Islet of Langerhans (tissue), 1 donor: ENCODE measurements around the gene CCDC38.
A peak's percentile ranks its signal among the peaks of the same experiment; 100 is the strongest.

ENCODE experiments used
- FAIRE-seq: peaks from one replicate; lab custom pipeline; 2011; peaks lifted over from hg19 to GRCh38; lab: Jason Lieb, UNC

The CCDC38 gene

DNA sequence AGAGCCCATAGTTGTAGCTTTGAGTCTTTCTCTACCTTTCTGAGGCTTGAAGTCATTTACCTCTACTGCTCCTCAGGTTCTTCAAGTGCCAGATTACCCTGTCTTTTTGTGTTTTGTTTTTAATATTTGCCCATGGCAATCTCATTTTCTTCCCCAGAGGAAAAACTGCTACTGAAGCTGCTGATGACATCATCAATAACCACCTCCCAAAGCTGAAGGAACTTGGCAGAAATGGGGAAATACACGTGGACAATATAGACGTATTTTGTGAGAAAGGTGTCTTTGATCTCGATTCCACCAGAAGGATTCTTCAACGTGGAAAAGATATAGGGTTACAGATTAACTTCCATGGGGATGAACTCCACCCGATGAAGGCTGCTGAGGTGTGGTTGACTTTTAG lies 17.8 kb upstream of the CCDC38 start:
- FAIRE-seq = no peak

DNA sequence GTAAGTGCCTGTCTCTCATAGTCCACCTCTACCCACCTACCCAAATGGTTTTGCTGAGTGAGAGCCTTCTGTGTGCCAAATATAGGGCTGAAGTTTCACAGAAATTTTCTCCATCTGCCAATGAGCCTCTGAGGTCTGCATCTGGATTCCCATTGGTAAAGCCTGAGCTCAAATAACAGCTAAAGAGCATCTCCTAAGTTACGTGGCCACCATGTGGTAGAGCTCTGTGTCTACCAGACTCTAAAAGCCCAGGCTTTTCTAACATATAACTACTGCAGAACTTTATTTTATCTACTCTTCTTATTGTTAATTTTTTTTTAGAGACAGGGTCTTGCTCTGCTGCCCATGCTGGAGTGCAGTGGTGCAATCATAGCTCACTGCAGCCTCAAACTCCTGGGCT lies 16.7 kb upstream of the CCDC38 start:
- FAIRE-seq = no peak

DNA sequence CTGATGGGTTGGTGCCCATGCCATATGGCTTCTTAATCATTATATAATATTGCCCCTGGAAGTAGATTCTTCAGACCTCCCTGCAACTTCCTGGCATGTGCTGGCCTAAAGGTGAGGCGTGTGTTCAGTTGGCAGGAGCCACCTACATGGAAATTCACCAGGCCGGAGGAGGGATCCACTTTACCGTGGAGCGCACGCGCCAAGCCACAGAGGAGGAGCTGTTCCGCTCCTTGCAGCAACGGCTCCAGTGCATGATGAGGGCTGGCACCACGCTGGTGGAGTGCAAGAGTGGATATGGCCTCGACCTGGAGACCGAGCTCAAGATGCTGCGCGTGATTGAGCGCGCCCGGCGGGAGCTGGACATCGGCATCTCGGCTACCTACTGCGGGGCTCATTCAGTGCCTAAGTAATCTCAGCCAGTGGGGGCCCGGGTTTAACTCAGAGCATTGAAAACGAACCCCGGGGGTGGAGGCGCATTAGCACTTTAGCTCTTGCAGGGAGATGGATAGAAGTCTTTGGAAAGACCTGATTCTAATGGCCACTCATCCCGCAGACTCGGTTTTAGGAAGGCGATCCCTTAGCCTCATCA lies 14.2 kb upstream of the CCDC38 start:
- no peak for FAIRE-seq

DNA sequence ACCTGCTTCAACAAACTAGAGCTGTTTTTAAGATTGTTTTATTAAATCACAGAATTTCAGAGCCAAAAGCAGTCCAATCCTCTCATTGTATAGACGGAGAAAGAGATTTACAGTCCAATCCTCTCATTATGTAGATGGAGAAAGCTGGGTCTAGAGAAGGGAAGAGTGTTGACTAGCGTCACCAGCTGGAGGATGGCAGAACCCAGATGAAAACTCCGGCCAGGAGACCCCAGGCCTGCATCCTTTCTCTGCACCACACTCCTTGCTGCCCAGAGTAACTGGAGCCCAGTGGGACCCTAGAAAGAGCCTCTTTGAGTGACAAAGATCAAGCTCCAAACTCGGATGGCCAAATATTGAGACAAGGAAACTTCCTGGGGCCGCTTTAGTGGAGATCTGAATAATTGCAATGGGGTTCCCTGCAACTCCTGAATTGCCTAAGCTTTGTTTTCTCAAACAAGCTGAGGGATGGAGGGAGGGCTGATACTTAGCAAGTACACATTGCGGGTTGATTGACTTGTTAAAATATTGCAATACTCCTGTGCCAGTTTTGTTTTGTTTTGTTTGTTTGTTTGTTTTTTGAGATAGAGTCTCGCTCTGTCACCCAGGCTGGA lies 13.2 kb upstream of the CCDC38 start:
- FAIRE-seq = no peak

DNA sequence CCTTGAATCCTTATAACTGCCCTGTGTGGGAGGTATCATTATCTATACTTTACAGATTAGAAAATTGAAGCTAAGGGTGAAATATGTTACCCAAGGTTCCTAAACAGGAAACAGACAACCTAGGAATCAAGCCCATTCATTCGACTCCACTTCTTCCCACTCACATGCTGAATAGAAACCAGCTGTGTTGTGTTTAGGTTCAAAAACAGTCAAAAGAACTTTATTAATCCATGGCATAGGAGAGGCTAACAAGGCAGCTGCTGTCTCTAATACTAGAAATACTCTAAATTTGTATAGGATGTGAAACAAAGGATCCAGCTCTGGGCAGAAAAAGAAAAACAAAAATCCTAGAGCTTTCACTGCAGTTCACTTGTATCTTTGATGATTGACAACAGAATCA lies 10.6 kb upstream of the CCDC38 start:
- FAIRE-seq = no peak

DNA sequence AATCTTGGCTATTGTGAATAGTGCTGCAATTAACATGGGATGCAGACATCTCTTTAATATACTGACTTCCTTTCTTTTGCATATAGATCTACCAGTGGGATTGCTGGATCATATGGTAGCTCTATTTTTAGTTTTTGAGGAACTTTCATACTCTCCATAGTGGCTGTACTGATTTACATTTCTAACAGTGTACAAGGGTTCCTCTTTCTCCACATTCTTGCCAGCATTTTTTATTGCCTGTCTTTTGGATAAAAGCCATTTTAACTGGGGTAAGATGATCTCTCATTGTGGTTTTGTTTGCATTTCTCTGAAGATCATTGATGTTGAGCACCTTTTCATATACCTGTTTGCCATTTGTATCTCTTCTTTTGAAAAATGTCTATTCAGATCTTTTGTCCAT lies 9.1 kb upstream of the CCDC38 start:
- no peak for FAIRE-seq

DNA sequence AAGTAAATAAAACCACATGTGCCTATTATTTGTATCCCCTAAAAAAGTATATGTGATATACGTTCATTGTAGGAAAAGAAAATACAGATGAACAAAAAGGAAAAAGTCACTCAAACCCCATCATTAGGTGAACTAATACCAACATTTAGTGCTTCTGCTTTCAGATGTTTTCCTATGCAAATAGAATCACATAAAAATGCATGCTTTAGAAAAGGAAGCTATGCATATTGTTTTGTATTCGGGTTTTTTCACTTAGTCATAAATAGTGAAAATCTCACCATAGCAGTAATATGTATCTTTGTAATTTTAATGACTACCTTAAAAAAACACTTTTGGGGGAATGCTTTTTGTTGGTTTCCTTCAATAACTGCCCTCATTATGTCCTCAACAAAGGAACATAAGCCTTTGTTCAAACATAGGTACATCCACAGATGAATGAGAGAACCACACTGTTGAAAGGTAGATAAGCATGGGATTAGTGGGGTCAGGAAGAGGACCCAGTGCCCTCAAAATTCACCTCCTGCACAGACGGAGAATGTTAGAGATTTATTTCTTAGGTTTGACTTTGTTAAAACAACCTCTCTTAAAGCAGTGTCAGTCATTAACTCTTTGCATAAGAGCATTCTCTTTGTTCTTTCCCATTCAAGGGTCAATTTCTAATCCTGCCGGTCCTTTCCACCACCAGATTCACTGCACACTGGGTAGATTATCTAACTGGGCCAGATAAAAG lies 7.2 kb upstream of the CCDC38 start:
- FAIRE-seq = no peak

DNA sequence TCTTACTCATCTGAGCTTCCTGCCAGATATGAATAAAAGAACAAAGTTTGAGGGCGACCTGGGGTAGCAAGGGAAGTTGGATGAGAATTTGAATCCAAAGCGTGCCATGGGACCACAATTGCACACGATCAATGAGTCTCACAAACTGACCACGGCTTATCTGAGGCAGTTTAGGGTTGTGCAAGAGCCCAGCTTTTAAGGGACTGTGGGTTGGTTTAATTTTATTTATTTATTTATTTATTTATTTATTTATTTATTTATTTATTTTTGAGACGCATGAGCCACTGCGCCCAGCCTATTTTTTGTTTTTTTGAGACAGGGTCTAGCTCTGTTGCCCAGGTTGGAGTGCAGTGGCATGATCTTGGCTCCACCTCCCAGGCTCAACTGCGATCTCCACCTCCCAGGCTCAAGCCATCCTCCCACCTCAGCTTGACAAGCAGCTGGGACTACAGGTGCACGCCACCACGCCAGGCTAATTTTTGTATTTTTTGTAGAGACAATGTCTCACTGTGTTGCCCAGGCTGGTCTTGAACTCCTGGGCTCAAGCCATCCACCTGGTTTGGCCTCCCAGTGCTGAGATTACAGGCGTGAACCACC lies 1.8 kb upstream of the CCDC38 start:
- FAIRE-seq = no peak

DNA sequence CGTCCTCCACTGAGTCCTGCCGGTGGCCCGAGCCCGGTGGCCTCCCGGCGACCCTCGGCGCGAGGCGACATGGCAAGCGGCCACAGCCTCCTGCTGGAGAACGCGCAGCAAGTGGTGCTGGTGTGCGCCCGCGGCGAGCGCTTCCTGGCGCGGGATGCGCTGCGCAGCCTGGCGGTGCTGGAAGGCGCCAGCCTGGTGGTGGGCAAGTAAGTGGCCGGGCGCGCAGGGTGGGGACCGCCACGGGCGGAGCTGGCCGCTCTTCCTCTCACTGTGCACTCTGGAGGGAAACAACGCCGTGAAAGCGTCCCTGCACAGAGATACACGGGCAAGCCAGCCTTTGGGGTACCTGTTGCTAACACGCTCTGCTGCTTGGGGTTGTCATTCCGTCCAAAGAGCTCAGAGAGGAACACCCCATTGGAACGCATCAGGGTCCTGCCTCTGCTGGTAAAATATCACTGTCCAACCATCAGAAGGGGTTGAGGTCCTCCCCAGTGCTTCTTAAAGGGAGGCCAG lies 972 bp upstream of the CCDC38 start, which contains the start of gene AMDHD1:
AMDHD1 (plus strand) TSS at position 2 of the 513 bp plus-strand sequence; CDS start at position 70, 68 bp downstream.
- no peak for FAIRE-seq

DNA sequence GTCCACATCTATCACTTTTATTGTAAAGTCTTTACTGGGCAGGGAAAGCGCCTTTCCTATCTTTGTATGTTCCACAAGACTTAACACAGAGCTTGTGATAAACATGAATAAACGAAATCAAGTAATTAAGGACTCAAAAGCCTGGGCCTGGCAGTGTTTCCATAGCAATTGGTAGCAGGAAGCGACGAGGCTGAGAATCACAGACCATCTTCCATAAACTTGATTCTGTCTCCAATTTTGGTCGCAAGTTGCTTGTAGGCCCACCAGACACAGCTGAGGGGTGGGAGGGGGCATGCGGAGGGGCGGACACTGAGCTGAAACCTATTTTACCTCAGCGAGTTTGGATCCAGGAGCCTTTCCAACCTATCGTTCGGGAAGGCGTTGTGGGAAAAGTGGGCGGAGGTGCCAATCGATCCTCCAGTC lies 302 bp downstream of the CCDC38 start:
- no peak for FAIRE-seq

DNA sequence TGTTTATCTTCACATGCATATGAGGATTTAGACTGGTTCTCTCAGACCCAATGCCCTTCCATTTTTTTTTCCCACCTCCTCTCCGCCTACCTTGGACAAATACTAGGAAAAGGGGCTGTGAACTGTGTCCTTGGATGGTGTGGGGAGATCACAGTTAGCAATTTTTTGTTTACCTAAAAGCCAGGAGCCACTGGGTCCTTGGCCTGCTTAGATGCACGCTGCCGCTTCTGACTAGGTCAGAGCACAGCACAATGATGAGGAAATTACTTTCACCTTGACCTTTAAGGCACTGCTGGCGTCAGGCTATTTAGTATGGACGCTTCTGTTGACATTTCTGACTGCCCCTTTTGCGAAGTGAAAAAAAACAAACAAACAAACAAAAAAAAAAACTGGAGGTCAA lies 1.9 kb downstream of the CCDC38 start:
- FAIRE-seq = no peak

DNA sequence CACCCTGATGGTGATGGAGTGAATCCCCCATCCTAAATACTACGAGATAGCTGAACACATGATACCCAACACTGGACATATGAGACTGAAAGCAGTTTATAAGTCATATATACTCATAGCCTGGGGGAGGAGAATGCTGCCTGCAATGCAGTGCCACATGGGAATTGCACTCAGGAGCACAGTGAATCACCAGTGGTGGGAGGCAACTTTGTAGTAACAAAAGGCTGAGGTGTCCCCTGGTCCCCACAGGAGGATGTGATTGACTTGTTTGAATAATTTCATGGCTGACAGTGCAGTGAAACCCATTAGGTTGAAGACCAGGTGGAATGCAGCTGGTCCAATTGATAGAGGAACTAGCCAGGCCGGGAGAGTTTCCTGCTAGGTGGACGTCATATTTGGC lies 20.2 kb downstream of the CCDC38 start:
- no peak for FAIRE-seq

DNA sequence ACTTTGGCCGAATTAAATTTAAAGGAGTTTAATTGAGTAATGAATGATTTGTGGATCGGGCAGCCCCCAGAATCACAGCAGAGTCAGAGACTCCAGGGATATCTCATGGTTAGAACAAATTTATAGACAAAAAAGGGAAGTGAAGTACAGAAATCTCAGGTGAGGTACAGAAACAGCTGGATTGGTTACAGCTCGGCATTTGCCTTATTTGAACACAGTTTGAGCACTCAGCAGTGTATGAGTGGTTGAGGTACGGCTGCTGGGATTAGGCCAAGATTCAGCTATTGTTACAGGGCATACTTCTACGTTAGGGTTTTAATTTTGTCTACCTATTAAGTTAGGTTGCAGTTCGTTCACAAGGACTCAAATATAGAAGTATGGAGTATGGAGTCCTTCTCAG lies 23.3 kb downstream of the CCDC38 start:
- no peak for FAIRE-seq

DNA sequence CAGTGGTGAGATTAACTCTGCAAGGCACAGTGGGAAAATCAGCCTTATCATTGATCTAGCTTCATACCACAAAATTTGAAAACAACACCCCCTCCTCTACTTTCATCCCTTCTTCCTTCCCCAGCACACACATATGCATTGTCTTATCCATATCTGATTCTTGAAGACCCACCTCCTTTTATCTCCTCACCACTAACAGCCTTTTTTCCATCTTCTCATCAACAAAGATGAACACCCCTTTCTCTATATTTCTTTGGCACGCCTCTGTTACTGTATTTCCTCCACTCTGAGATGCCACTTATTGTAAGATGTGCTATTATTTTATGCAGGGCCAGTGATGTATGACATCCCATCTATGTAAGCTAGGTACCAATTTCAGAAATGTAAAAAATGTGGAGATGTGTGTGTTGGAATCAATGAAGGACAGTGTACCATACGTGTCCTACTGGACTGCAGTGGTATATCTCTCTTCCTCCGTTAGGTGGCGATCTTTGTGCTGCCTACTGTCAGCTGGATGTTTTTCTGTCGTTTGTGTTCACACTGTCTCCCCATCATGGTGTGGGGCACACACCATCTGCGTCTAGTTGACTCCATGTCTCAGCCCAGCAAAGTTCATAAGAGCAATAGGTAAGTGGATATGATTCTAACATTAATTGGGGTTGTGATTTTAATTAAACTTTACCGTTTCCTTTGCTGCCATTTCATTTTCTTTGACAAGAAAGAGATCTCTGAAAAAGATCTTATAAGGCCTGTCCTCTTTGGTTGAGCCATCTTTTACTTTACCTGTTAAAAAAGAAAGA lies 24.0 kb downstream of the CCDC38 start:
- peak; percentile 80 for FAIRE-seq

DNA sequence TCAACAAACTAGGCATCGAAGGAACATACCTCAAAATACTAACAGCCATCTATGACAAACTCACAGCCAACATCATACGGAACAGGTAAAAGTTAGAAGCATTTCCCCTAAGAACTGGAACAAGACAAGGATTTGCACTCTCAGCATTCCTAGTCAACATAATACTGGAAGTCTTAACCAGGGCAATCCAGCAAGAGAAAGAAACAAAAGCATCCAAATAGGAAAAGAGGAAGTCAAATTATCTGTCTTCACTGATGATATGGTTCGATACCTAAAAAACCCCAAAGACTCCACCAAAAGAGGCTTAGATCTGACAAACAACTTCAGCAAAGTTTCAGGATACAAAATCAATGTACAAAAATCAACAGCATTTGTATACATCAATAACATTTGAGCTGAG lies 32.5 kb downstream of the CCDC38 start:
- FAIRE-seq = no peak

DNA sequence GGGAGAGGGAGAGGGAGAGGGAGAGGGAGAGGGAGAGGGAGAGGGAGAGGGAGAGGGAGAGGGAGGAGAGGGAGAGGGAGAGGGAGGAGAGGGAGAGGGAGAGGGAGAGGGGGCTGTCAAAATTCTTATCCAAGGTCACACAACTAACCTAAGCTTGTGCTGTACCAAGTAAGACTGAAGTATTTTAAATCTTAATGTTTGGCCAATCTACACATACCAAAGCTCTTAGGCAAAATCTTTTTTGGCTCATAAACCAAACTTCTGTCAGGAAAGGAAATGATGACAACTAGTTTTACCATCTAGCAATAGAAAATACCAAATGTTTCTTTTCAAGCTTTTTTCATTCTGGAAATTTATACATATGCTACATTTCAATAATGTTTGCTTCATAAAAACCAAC lies 33.8 kb downstream of the CCDC38 start:
- FAIRE-seq = no peak

DNA sequence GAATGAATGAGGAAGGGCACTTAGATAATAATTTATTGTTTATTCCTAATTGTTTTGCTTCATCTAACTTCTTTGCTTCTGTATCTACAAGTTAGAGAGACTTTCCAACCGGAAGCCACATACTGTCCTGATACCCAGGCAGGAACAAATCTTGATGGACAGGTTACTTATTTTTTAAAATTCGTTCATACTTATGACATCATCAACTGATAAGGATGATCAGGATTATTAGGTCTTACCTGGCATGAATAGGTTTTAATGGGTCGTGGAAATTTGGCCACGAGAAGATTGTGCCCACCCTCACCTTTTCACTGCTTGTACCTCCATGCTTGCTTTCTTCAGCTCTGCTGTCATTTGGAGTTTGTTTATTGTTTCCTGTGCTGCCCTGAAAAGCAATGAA lies 44.3 kb downstream of the CCDC38 start:
- no peak for FAIRE-seq

DNA sequence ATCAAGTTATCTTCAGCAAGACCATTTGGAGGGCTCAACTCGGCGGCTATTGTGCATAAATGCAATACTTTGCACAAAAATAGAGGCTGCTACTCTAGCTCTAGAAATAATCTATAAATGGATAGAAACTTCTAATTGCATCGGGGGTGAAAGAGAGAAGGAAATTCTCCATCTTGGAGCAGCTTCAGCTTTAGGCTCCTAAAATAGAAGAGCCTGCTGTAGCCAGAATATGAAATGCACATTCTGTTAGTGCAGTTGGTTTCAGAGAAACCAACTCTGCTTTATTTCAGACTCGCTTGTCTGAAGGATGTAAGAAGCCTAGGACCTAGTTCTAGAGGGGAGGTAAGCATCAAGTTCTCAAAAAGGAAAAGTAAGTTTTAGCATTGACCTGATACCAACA lies 45.6 kb downstream of the CCDC38 start:
- FAIRE-seq = no peak

DNA sequence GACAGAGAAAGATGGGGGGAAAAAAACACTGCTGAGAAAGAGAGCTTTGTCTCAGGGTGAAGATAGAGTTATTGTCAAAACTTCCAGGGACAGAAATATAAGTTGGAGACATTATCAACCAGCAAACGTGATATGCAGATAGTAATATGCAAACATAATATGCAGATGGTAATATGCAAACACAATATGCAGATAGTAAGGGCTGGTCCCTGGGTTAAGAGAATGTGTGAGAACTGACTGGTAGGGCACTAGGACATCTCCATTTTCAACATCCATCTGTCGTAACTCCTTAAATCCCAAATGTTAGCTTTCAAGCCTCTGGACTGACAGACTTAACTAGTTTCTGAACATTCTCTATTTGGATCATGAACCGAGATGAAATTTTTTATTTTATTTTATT lies 51.5 kb downstream of the CCDC38 start:
- no peak for FAIRE-seq

DNA sequence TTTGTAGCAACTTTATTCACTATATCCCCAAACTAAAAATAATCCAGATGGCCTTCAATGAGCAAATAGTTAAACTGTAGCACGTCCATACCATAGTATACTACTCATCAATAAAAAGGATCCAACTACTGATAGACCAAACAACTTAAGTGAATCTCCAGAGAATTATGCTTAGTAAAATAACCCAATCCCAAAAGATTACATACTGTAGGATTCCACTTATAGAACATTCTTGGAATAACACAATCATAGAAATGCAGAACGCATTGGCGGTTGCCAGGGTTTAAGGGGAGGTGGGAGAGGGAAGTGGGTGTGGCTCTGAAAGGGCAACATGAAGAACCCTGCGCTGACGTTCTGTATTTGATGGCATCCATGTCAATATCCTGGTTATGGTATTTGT lies 55.1 kb downstream of the CCDC38 start:
- no peak for FAIRE-seq

DNA sequence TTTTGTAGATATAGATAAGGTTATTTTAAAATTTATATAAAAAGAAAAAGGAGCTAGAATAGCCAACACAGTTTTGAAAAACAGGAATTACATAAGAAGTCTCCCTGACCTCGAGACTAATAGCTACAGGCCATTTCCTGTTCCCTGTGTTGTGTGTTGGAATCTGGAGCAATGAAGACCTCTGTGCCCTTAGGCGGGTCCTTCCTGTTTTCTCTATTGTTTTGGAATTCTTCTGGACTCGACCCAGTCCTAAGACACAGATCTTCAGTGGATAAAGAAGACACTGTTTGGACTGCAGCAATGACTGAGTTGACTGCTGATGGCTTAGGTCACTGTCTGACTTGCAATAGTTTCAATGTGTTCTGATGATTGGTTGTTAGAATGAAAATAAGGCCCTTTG lies 57.4 kb downstream of the CCDC38 start:
- no peak for FAIRE-seq

DNA sequence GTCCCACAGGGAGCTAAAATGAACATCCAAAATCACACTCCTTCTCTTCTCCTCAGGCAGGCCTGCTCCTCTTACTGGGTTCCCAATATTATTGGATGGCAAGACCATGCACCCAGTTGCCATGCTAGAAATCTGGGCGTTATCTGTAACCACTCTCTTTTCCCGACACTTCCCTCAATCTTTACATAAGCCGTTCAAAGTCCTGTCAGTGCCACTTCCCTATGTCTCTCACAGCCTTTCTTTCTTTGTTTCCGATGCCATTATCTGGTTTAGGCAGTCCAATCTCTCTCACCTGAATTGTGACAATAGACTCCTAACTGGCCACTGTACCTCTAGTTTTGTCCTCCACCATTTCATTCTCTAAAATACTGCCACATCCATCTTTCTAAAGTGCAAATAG lies 59.5 kb downstream of the CCDC38 start:
- no peak for FAIRE-seq
